Subcutaneous abdominal adipose tissue (tissue), 5 donors: ENCODE data around the gene MYT1.

Source experiments
- H3K27ac ChIP-seq: one replicate; pipeline ENCODE4 v1.7.0; 2013; ENCODE audit warnings: low read depth, mild to moderate bottlenecking, inconsistent platforms, low read length, moderate library complexity
- H3K27me3 ChIP-seq, 5 donors: one replicate each; pipeline ENCODE4 v1.7.0; 2013; ENCODE audit warnings: low read length in 5 of 5, inconsistent platforms in 1 of 5; ENCODE audit not compliant: control insufficient read depth in 5 of 5, insufficient read depth in 4 of 5
- H3K36me3 ChIP-seq, 5 donors: one replicate each; pipeline ENCODE4 v1.7.0; 2013; ENCODE audit warnings: low read length in 5 of 5; ENCODE audit not compliant: control insufficient read depth in 5 of 5, insufficient read depth in 5 of 5
- H3K4me1 ChIP-seq, 5 donors: one replicate each; pipeline ENCODE4 v1.7.0; 2013; ENCODE audit warnings: low read length in 5 of 5, mild to moderate bottlenecking in 3 of 5, moderate library complexity in 1 of 5; ENCODE audit not compliant: control insufficient read depth in 5 of 5, insufficient read depth in 5 of 5
- H3K4me3 ChIP-seq, 5 donors: one replicate each; pipeline ENCODE4 v1.7.0; 2013; ENCODE audit warnings: low read length in 5 of 5, low read depth in 1 of 5
- H3K9ac ChIP-seq, 5 donors: one replicate each; pipeline ENCODE4 v1.7.0; 2013; ENCODE audit warnings: low read length in 5 of 5, mild to moderate bottlenecking in 4 of 5, moderate library complexity in 3 of 5
- H3K9me3 ChIP-seq, 5 donors: one replicate each; pipeline ENCODE4 v1.7.0; 2013; ENCODE audit warnings: low read length in 5 of 5; ENCODE audit not compliant: control insufficient read depth in 5 of 5
- donor health status: healthy.
- donor health status: healthy.
- donor health status: healthy.
- donor health status: healthy.
- donor health status: healthy.

Gene MYT1

GRCh38 chr20:64160118-64160517 lies 4.1 kb upstream of the MYT1 start:
- Histone ChIP-seq H3K4me1 (no peaks in the 10 kb centered on the region), H3K27me3 (peaks cover 17 to 72% (median 58%) of the 10 kb centered on the region in 5 donors), H3K9ac (no peak overlapping the region), H3K9me3 (peaks cover 0 to 2% (median 0%) of the 10 kb centered on the region in 5 donors), H3K4me3 (no peak overlapping the region), H3K36me3 (no peaks in the 10 kb centered on the region), H3K27ac (no peak overlapping the region)

GRCh38 chr20:64160526-64161355 lies 3.5 kb upstream of the MYT1 start:
- Histone ChIP-seq H3K36me3 (no peaks in the 10 kb centered on the region), H3K4me1 (no peaks in the 10 kb centered on the region), H3K27ac (no peak overlapping the region), H3K27me3 (peaks cover 17 to 72% (median 58%) of the 10 kb centered on the region in 5 donors), H3K9me3 (peaks cover 0 to 2% (median 0%) of the 10 kb centered on the region in 5 donors), H3K4me3 (no peak overlapping the region), H3K9ac (no peak overlapping the region)

- peaks cover 0 to 2% (median 0%) of the 10 kb centered on the region in 5 donors for H3K9me3 ChIP-seq
- no peaks in the 10 kb centered on the region for H3K4me1 ChIP-seq
- peaks cover 20 to 74% (median 62%) of the 10 kb centered on the region in 5 donors for H3K27me3 ChIP-seq
- H3K36me3 ChIP-seq, result no peaks in the 10 kb centered on the region
- H3K9ac ChIP-seq, result no peak overlapping the region
- H3K4me3 ChIP-seq, result no peak overlapping the region
- no peak overlapping the region for H3K27ac ChIP-seq
These were observed 2.7 kb upstream of the MYT1 start for GRCh38 chr20:64161356-64162238.

GRCh38 chr20:64162239-64162910 lies 1.9 kb upstream of the MYT1 start:
- Histone ChIP-seq H3K36me3 (no peaks in the 10 kb centered on the region), H3K9ac (no peak overlapping the region), H3K4me1 (no peaks in the 10 kb centered on the region), H3K27me3 (peaks cover 22 to 76% (median 64%) of the 10 kb centered on the region in 5 donors), H3K9me3 (peaks cover 0 to 2% (median 0%) of the 10 kb centered on the region in 5 donors), H3K4me3 (no peak overlapping the region), H3K27ac (no peak overlapping the region)

- Histone ChIP-seq H3K4me1 (no peaks in the 10 kb centered on the region), H3K9ac (no peak overlapping the region), H3K27ac (no peak overlapping the region), H3K9me3 (peaks cover 0 to 2% (median 0%) of the 10 kb centered on the region in 5 donors), H3K36me3 (no peaks in the 10 kb centered on the region), H3K4me3 (no peak overlapping the region), H3K27me3 (peaks cover 22 to 76% (median 71%) of the 10 kb centered on the region in 5 donors)
These were observed 503 bp upstream of the MYT1 start for GRCh38 chr20:64163776-64164122.

GRCh38 chr20:64165866-64166600 lies 1.8 kb downstream of the MYT1 start:
- Histone ChIP-seq H3K9ac (no peak overlapping the region), H3K4me1 (no peaks in the 10 kb centered on the region), H3K4me3 (no peak overlapping the region), H3K9me3 (no peaks in the 10 kb centered on the region), H3K36me3 (no peaks in the 10 kb centered on the region), H3K27ac (no peak overlapping the region), H3K27me3 (peaks cover 13 to 61% (median 56%) of the 10 kb centered on the region in 5 donors)

GRCh38 chr20:64166721-64167615 lies 2.7 kb downstream of the MYT1 start:
- Histone ChIP-seq H3K9ac (no peak overlapping the region), H3K36me3 (no peaks in the 10 kb centered on the region), H3K9me3 (no peaks in the 10 kb centered on the region), H3K27me3 (peaks cover 11 to 58% (median 54%) of the 10 kb centered on the region in 5 donors), H3K27ac (no peak overlapping the region), H3K4me3 (no peak overlapping the region), H3K4me1 (no peaks in the 10 kb centered on the region)

- Histone ChIP-seq H3K36me3 (no peaks in the 10 kb centered on the region), H3K4me1 (no peaks in the 10 kb centered on the region), H3K4me3 (no peak overlapping the region), H3K9ac (no peak overlapping the region), H3K9me3 (no peaks in the 10 kb centered on the region), H3K27me3 (peaks cover 11 to 54% (median 49%) of the 10 kb centered on the region in 5 donors), H3K27ac (no peak overlapping the region)
These were observed 3.4 kb downstream of the MYT1 start for GRCh38 chr20:64167676-64168075.
